Left lung (tissue), 10 donors: ENCODE measurements around the gene IFI27L1. TPM values are rescaled to one million over a fixed set of nuclear protein-coding genes. Genes with fewer than 3 reads are reported as not detected.

Source experiments
- ATAC-seq: fragments of 200-7000 bp; cut with Tn5 transposase; one replicate; pipeline ENCODE4 v1.9.1; 2020; ENCODE audit warnings: moderate library complexity
- DNase-seq, 4 donors: peaks; one replicate each; pipeline ENCODE4 v3.0.0-alpha.2; 2013 to 2020
- H3K27ac ChIP-seq, 2 donors: fragments of 200-600 bp; sonication (generic) in 1 of 2; one replicate each; pipeline versions ENCODE4 v1.5.0 to v1.8.0; 2020 to 2021
- H3K27me3 ChIP-seq, 2 donors: fragments of 200-600 bp; sonication (generic) in 1 of 2; one replicate each; pipeline versions ENCODE4 v1.5.0 to v1.8.0; 2020 to 2021
- H3K36me3 ChIP-seq, 2 donors: fragments of 200-600 bp; sonication (generic) in 1 of 2; one replicate each; pipeline versions ENCODE4 v1.5.0 to v1.8.0; 2020 to 2021
- H3K4me1 ChIP-seq, 2 donors: fragments of 200-600 bp; one replicate each; pipeline ENCODE4 v1.8.0; 2021
- H3K4me3 ChIP-seq, 2 donors: fragments of 200-600 bp; sonication (generic) in 1 of 2; one replicate each; pipeline versions ENCODE4 v1.5.0 to v1.8.0; 2020 to 2021; ENCODE audit warnings: mild to moderate bottlenecking in 1 of 2
- H3K9me3 ChIP-seq, 2 donors: fragments of 200-600 bp; sonication (generic) in 1 of 2; one replicate each; pipeline versions ENCODE4 v1.5.0 to v1.8.0; 2020 to 2021
- intact Hi-C, 2 donors: fragments of 100-400 bp; cut with DNase I; formaldehyde crosslinking; loops; one replicate each; pipeline versions ENCODE4 v1.11.2 to v1.14.2; 2022
- polyA plus RNA-seq, 6 donors: library from polyadenylated mRNA; unstranded; fragments of 120-200 nt; gene quantifications; one replicate each; pipeline ENCODE4 v1.2.1, GENCODE V29; 2013; ENCODE audit not compliant: insufficient read length in 6 of 6
- total RNA-seq, 2 donors: library from RNA; stranded (reverse); fragmentation: NEBNext Ultra II Directional; extraction: Animal tissue kit (Norgen Biotek cat#: 25700); gene quantifications; one replicate each; pipeline ENCODE4 v1.2.1, GENCODE V29; 2021
- TF ChIP-seq, protein P1 (sequence below), 2 donors: fragments of 200-600 bp; sonication (generic) in 1 of 2; IDR thresholded peaks; one replicate each; pipeline versions ENCODE4 v1.5.0 to v1.8.0; 2021; ENCODE audit warnings: antibody characterized with exemption in 2 of 2
- donor health status: DM: no; HTN: yes; CAD: no.
- donor health status: DM: no; HTN: no; CAD: no.

The IFI27L1 gene
- total and polyA plus RNA-seq, 8 donors, result 20.3 to 34.3 (median 31.2) TPM

GRCh38 chr14:94044476-94045091 is 36.5 kb upstream of the IFI27L1 start:
- no peak overlapping the region for H3K4me3 ChIP-seq
- no peak overlapping the region for H3K27ac ChIP-seq
- intact Hi-C loops, result loop anchor here in 1 of 2 donors (10.0 kb wide), 1 partner anchor 90 kb away; no protein-coding TSS in a partner anchor
- peaks cover 3% of the 10 kb centered on the region in 2 donors for H3K4me1 ChIP-seq
- no peaks in the 10 kb centered on the region for H3K9me3 ChIP-seq
- H3K27me3 ChIP-seq, result no peaks in the 10 kb centered on the region
- ATAC-seq, result no peak
- TF ChIP-seq, protein P1, sequence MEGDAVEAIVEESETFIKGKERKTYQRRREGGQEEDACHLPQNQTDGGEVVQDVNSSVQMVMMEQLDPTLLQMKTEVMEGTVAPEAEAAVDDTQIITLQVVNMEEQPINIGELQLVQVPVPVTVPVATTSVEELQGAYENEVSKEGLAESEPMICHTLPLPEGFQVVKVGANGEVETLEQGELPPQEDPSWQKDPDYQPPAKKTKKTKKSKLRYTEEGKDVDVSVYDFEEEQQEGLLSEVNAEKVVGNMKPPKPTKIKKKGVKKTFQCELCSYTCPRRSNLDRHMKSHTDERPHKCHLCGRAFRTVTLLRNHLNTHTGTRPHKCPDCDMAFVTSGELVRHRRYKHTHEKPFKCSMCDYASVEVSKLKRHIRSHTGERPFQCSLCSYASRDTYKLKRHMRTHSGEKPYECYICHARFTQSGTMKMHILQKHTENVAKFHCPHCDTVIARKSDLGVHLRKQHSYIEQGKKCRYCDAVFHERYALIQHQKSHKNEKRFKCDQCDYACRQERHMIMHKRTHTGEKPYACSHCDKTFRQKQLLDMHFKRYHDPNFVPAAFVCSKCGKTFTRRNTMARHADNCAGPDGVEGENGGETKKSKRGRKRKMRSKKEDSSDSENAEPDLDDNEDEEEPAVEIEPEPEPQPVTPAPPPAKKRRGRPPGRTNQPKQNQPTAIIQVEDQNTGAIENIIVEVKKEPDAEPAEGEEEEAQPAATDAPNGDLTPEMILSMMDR (IDR thresholded peaks at IDR 0.05), result no peak
- H3K36me3 ChIP-seq, result peaks cover 0 to 62% of the 10 kb centered on the region in 2 donors
- DNase-seq, result no peak

DNA sequence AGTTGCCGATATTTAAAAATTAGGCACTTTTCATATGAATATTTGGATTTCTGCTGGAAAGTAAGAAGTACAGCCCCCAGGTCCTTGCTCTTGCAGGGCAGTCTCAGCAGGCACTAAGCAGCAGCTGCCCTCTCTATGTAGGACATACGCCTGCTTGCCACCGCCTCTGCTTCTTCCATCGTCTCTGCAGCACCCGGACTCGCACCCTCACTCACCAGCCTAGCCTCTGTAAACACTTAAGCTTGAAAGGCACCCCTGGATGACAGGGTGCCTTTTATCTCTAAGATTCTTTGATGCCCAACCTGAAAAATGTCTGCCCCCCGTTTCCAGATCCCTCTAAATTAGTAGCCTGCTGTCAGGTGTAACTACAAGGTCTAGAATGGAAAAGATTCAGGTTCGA is 36.0 kb upstream of the IFI27L1 start:
- DNase-seq (no peak), ATAC-seq (no peak)
- Histone ChIP-seq H3K27me3 (no peaks in the 10 kb centered on the region), H3K27ac (no peak overlapping the region), H3K4me3 (no peak overlapping the region), H3K4me1 (peaks cover 3% of the 10 kb centered on the region in 2 donors), H3K9me3 (no peaks in the 10 kb centered on the region), H3K36me3 (peaks cover 0 to 67% of the 10 kb centered on the region in 2 donors)
- TF ChIP-seq, protein P1 (IDR thresholded peaks at IDR 0.05), result no peak
- intact Hi-C loops, result loop anchor here in 1 of 2 donors (10.0 kb wide), 1 partner anchor 90 kb away; no protein-coding TSS in a partner anchor

DNA sequence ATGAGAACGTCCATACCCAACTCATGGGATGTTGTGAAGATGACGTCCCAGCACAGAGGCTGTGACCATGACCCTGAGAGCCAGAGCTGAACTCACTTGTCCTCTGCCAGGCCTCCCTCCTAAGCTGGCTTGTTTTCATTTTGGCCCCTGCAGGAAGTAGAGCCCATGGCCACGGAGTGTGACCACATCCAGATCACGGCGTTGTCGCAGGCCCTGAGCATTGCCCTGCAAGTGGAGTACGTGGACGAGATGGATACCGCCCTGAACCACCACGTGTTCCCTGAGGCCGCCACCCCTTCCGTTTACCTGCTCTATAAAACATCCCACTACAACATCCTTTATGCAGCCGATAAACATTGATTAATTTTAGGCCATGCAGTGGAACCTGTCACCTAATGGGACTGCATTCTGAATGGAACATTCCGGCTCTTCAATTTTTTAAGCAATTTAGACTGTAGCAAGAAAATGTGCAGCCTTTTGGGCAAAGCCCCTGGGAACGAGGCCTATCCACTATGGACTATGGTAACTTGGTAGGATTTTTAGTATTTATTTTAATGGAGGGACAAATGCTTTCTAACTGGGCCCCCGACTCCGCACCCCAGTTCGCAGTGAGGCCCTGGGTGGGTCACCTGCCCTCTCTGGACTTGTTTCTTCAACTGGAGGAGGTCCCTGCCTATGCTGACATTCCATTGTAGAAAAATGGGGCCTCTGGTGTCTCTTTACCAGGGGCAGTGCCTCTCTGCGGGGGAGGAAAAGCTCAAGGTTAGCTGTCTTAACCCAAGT is 35.4 kb upstream of the IFI27L1 start:
- Histone ChIP-seq H3K27ac (no peak overlapping the region), H3K36me3 (peaks cover 0 to 74% of the 10 kb centered on the region in 2 donors), H3K4me3 (no peak overlapping the region), H3K9me3 (no peaks in the 10 kb centered on the region), H3K27me3 (no peaks in the 10 kb centered on the region), H3K4me1 (peaks cover 3% of the 10 kb centered on the region in 2 donors)
- intact Hi-C loops, result loop anchor here in 1 of 2 donors (10.0 kb wide), 1 partner anchor 89 kb away; no protein-coding TSS in a partner anchor
- ATAC-seq (no peak), DNase-seq (no peak)
- TF ChIP-seq, protein P1 (IDR thresholded peaks at IDR 0.05), result no peak

DNA sequence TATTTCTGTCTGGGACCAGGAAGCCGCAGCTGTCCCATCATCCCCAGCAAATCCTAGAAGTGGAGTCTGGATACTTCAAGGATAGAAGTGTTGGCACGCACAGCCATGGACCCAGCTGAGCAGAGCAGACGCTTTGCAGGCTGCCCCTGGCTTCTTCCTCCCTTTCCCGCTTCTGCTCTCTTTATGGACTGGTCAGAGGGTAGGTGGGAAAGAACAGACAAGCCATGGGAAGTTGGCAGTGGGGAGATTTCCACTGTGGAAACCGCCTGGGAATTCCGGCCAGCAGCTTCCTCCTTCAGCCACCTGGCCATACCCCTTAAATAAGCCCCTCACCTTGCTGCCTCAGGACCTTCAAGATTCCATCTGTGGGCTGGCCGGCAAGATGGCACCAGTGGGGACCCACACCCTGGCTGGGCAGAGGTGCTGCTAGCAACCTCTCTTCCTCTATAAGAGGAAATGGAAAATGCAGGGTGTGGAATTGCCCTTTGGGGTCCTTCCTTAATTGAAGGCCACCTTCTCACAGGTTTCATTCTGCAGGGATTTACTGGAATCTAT is 34.3 kb upstream of the IFI27L1 start:
- Histone ChIP-seq H3K9me3 (no peaks in the 10 kb centered on the region), H3K4me1 (peaks cover 1 to 2% of the 10 kb centered on the region in 2 donors), H3K4me3 (no peak overlapping the region), H3K36me3 (peaks cover 0 to 84% of the 10 kb centered on the region in 2 donors), H3K27ac (no peak overlapping the region), H3K27me3 (no peaks in the 10 kb centered on the region)
- no peak for DNase-seq
- intact Hi-C loops, result loop anchor here in 1 of 2 donors (10.0 kb wide), 1 partner anchor 88 kb away; no protein-coding TSS in a partner anchor
- TF ChIP-seq, protein P1 (IDR thresholded peaks at IDR 0.05), result no peak
- no peak for ATAC-seq

GRCh38 chr14:94047581-94047980 is 33.5 kb upstream of the IFI27L1 start:
- Histone ChIP-seq H3K9me3 (no peaks in the 10 kb centered on the region), H3K4me1 (no peaks in the 10 kb centered on the region), H3K36me3 (peaks cover 0 to 92% of the 10 kb centered on the region in 2 donors), H3K4me3 (no peak overlapping the region), H3K27me3 (no peaks in the 10 kb centered on the region), H3K27ac (no peak overlapping the region)
- TF ChIP-seq, protein P1 (IDR thresholded peaks at IDR 0.05), result no peak
- intact Hi-C loops, result loop anchor here in 1 of 2 donors (10.0 kb wide), 1 partner anchor 87 kb away; no protein-coding TSS in a partner anchor
- ATAC-seq, result no peak
- DNase-seq, result no peak
